Measurements from ENCODE around the gene RBL2. TPM values are rescaled to one million over a fixed set of nuclear protein-coding genes. Genes with fewer than 3 reads are reported as not detected.

RBL2 gene
- total RNA-seq, 3 donors from 2014 or later: 55.0 to 75.6 (median 75.2) TPM

- ATAC-seq (no peak), DNase-seq (no peak)
- Histone ChIP-seq H3K9me3 (no peaks in the 10 kb centered on the region), H3K4me1 (ENCODE audit: low read depth) (no peaks in the 10 kb centered on the region), H3K36me3 (ENCODE audit: low read depth) (no peaks in the 10 kb centered on the region), H3K4me3 (no peak overlapping the region)
- TF ChIP-seq CTCF (IDR thresholded peaks at IDR 0.05): no peak
- intact Hi-C loops (cut with DNase I, micrococcal nuclease): no loop called here
Measured at GRCh38 chr16:53523126-53523804, 89.0 kb downstream of the RBL2 start.

- TF ChIP-seq CTCF (IDR thresholded peaks at IDR 0.05): no peak
- intact Hi-C loops (cut with DNase I, micrococcal nuclease): no loop called here
- ATAC-seq: no peak
- no peak for DNase-seq
- H3K36me3 ChIP-seq (ENCODE audit: low read depth): no peaks in the 10 kb centered on the region
- H3K9me3 ChIP-seq: no peaks in the 10 kb centered on the region
- H3K4me1 ChIP-seq (ENCODE audit: low read depth): no peaks in the 10 kb centered on the region
- no peak overlapping the region for H3K4me3 ChIP-seq
Measured at GRCh38 chr16:53523971-53524548, 89.8 kb downstream of the RBL2 start.

- Histone ChIP-seq H3K36me3 (ENCODE audit: low read depth) (no peaks in the 10 kb centered on the region), H3K9me3 (no peaks in the 10 kb centered on the region), H3K4me1 (ENCODE audit: low read depth) (no peaks in the 10 kb centered on the region), H3K4me3 (no peak overlapping the region)
- no peak for TF ChIP-seq CTCF (IDR thresholded peaks at IDR 0.05)
- ATAC-seq (no peak), DNase-seq (no peak)
- intact Hi-C loops (cut with DNase I, micrococcal nuclease): no loop called here
Measured at GRCh38 chr16:53528797-53529196, 94.5 kb downstream of the RBL2 start.

- H3K4me3 ChIP-seq: no peak overlapping the region
- intact Hi-C loops (cut with DNase I, micrococcal nuclease): no loop called here
Measured at GRCh38 chr16:53529513-53529912, 95.2 kb downstream of the RBL2 start.

GRCh38 chr16:53530046-53530445, 95.8 kb downstream of the RBL2 start:
- ATAC-seq: no peak

More at GRCh38 chr16:53529513-53529912, 95.2 kb downstream of the RBL2 start:
- Histone ChIP-seq H3K4me1 (ENCODE audit: low read depth) (no peaks in the 10 kb centered on the region), H3K9me3 (no peaks in the 10 kb centered on the region), H3K36me3 (ENCODE audit: low read depth) (no peaks in the 10 kb centered on the region)
- DNase-seq: no peak
- ATAC-seq: no peak
- TF ChIP-seq CTCF (IDR thresholded peaks at IDR 0.05): no peak

More at GRCh38 chr16:53530046-53530445, 95.8 kb downstream of the RBL2 start:
- intact Hi-C loops (cut with DNase I, micrococcal nuclease): no loop called here
- Histone ChIP-seq H3K9me3 (no peaks in the 10 kb centered on the region), H3K36me3 (ENCODE audit: low read depth) (no peaks in the 10 kb centered on the region), H3K4me3 (no peak overlapping the region), H3K4me1 (ENCODE audit: low read depth) (no peaks in the 10 kb centered on the region)
- DNase-seq: no peak
- TF ChIP-seq CTCF (IDR thresholded peaks at IDR 0.05): no peak

Measured in mucosa of descending colon (tissue), 3 donors.